SK-N-MC (cell line): ENCODE data around the gene EGLN1.

Experiments used
- EZH2 ChIP-seq: fragments of 200-600 bp; sonication (generic); IDR thresholded peaks from one replicate; pipeline ENCODE4 v1.6.1; 2017; ENCODE audit warnings: antibody characterized with exemption
- POLR2AphosphoS5 ChIP-seq: IDR thresholded peaks from 2 replicates; pipeline ENCODE4 v1.6.1; 2012; ENCODE audit warnings: mild to moderate bottlenecking, low read depth, low read length, borderline replicate concordance

DNA sequence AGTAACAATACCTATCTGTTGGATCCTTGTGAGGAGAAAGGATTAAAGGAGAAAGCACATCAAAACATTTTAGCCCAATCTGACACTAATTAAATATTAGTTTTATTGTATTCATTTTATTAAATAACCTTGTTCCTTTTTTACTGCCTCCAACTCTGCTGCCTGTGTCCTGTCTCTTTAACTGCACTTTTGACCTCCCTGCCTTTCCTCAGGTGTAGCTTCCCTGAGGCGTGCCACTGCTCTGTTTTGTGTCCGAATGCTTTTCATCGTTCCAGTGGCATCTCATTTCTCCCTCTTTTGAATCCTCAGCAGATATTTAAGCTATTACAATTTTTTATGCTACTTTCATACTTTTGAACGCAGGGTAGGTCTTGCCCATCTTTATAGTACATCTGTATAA lies 73.6 kb downstream of the EGLN1 start:
- TF ChIP-seq EZH2 (no peak), POLR2AphosphoS5 (no peak)
